Stimulated activated naive CD8-positive, alpha-beta T cell treated with anti-CD3 and anti-CD28 coated beads, Interleukin-15, Interleukin-2, amounts not matched to agents 100 ng/mL and 50 ng/mL, for 24 hours (primary cell): ENCODE results near the gene DOCK10.

Experiments used
- H3K27ac Mint-ChIP-seq: one replicate; pipeline ENCODE4 v1.8.0; 2021; ENCODE audit warnings: mild to moderate bottlenecking, mixed read lengths
- H3K27me3 Mint-ChIP-seq: one replicate; pipeline ENCODE4 v1.8.0; 2021; ENCODE audit warnings: mixed read lengths
- H3K36me3 Mint-ChIP-seq: one replicate; pipeline ENCODE4 v1.8.0; 2021; ENCODE audit warnings: low read depth, mixed read lengths
- H3K4me1 Mint-ChIP-seq: one replicate; pipeline ENCODE4 v1.8.0; 2021; ENCODE audit warnings: low read depth, mixed read lengths
- H3K4me3 Mint-ChIP-seq: one replicate; pipeline ENCODE4 v1.8.0; 2021; ENCODE audit warnings: mild to moderate bottlenecking, mixed read lengths
- H3K9me3 Mint-ChIP-seq: one replicate; pipeline ENCODE4 v1.8.0; 2021; ENCODE audit warnings: mixed read lengths

DOCK10 gene

GRCh38 chr2:224722250-224722649, 320.0 kb downstream of the DOCK10 start:
- Mint-ChIP-seq H3K27ac (no peak overlapping the region), H3K4me1 (no peaks in the 10 kb centered on the region), H3K9me3 (peaks cover 10% of the 10 kb centered on the region), H3K27me3 (peaks cover 7% of the 10 kb centered on the region), H3K36me3 (no peaks in the 10 kb centered on the region), H3K4me3 (no peak overlapping the region)

- Mint-ChIP-seq H3K9me3 (no peaks in the 10 kb centered on the region), H3K4me3 (no peak overlapping the region), H3K27me3 (peaks cover 11% of the 10 kb centered on the region), H3K36me3 (no peaks in the 10 kb centered on the region), H3K4me1 (no peaks in the 10 kb centered on the region), H3K27ac (no peak overlapping the region)
Measured at GRCh38 chr2:224716921-224717320, 325.3 kb downstream of the DOCK10 start.

DNA sequence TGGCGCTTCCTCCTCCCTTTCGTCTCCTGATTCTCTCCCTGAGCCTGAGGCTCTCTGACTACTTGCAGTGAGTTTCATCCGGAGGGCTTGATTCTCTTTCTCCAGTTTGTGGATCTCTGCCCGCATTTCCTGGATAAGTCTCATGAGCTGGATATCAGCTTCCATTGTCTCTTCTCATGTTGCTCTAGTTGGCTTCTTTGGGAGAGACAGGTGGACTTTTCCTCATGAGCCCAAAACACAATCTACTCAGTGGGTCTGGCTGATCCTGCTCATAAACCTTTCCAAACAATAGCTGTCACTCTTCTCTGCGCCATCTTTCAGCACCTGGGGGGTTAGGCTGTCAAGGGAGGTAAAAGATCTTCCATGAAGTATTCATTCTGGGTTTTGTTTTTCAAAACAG, 326.1 kb downstream of the DOCK10 start, which contains the start of gene CCDC195:
TSS of gene CCDC195 (minus strand) at position 165 of the 400 bp plus-strand sequence. CDS start at position 165, 0 bp downstream.
- Mint-ChIP-seq H3K36me3 (no peaks in the 10 kb centered on the region), H3K4me3 (no peak within 1 kb of the TSS), H3K4me1 (no peaks in the 10 kb centered on the region), H3K27me3 (peaks cover 11% of the 10 kb centered on the region), H3K27ac (no peak within 1 kb of the TSS), H3K9me3 (no peaks in the 10 kb centered on the region)
